ENCODE results near the gene DBF4B.

Gene DBF4B

DNA sequence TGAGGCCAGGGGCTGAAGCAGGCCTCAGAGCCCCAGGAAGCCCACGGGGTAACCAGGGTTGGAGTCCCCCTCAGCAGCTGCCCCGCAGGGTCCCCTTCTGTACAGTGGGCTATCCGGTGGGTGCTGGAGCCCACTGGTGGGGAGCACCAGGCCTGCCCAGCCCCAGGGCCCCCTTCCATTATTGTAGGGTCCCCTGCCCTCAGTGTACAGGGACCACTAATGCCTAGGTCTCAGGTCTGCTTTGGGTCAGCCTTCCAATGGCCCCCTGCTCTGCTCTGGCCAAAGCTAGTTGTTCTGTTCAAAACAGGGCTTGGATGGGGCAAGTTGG, 51.4 kb downstream of the DBF4B start:
- DNase-seq (ENCODE audit: low spot score): no peak

DNA sequence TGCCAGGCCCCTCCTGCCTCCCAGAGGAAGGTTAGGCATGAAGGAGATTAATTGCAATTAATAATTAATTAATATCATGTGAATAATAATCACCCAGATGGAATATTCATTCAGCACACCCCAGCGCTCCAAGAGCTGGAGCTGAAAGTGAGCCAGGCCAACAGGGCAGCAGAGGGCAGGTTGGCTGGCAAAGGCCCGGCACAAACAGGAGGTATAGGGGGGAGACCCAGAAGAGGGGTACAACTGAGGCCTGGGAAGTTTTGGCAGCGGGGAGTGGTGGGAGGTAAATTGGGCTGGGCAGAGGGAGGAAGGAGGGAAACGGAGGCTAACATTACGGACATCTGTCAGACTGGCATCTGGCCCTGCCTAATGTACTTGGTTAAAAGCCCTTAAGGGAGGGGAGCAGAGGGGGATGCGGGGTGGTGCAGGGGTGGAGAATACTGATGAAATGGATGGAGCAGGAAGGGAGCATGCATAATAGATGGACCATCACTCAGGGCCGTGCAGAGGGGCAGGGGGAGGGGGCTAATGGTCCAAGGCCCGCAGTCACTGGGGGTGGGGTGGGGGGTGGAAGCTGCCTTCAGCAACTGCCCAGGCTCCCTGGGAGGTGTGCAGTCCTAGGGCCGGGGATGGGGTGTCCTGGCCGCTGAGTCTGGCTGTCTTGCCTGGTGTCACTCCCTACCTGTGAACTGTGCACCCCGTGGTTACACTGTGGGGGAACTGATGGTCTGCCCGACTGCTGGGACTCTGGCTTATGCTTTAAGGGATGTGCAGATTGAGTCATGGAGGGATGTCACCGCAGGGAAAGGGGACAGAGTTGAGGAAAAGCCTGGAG, 52.2 kb downstream of the DBF4B start:
- no peak for DNase-seq (ENCODE audit: low spot score)

GRCh38 chr17:44761932-44762810, 53.7 kb downstream of the DBF4B start:
- no peak for DNase-seq (ENCODE audit: low spot score)

DNA sequence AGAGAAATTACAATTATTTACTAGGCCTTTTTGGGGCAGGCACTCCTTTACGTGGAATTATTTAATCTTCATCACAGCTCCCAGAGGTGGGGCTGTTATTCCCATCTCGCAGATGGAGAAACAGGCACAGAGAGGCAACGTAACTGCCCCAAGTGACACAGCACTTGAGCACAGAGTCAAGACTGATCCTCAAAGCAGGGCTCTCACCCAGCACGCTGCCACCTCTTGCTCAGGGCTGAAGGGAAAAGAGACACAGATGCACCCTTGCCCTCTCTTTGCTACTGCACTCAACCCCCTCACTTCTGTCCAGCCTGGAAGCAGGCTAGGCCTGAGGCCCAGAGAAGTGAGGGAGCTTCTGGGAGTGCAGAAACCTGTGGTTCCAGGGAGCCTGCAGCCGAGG, 54.7 kb downstream of the DBF4B start:
- no peak for DNase-seq (ENCODE audit: low spot score)

- DNase-seq (ENCODE audit: low spot score): no peak
These were observed 57.5 kb downstream of the DBF4B start for GRCh38 chr17:44765965-44766364.

DNA sequence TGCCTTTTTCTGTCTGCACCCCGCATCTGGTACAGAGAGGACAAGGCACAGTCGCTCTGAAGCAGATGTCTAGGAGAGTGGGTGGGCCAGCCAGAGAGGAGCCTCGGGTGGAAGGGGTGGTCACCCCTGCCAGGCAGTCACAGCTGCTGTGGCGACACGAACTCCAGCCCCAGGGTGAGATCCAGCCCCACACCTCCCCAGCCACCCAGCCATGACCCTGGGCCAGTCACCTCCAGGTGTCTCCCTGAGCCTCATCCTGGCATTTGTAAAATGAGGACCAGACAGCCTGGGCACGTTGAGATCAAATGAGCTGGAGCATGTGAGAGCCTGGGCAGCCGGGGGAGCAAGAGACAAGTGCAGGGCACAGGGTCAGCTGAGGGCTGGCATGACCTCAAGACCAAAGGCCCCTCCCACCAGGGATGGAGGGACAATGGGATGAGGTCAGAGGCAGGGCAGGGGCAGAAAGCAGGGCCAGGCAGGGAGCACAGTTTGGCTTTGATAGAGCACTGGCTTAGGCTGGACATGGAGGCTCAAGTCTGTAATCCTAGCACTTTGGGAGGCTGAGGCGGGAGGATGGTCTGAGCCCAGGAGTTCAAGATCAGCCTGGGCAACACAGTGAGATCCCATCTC, 58.1 kb downstream of the DBF4B start:
- no peak for DNase-seq (ENCODE audit: low spot score)

GRCh38 chr17:44767493-44767892, 59.0 kb downstream of the DBF4B start:
- no peak for DNase-seq (ENCODE audit: low spot score)

- DNase-seq (ENCODE audit: low spot score): no peak
These were observed 60.2 kb downstream of the DBF4B start for GRCh38 chr17:44768505-44769142.

DNA sequence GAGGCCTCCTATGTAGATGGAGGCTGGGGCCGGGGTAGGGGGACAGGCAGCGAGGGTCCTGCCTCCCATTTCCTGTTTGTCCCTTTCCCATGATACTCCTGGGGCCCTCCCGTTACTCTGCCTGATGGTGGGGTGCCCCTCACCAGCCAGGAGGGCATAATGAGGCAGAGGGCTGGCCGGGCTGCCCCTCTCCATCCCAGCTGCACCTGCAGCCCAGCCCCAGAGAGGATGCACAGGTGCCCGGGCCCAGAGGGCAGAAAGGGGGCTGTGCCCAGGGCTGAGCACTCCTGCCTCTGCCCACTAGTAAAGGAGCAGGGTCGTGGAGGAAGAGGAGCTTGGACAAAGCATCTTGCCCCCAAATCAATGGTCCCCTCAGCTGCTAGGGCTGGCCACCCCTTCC, 60.8 kb downstream of the DBF4B start:
- DNase-seq (ENCODE audit: low spot score): no peak

DNA sequence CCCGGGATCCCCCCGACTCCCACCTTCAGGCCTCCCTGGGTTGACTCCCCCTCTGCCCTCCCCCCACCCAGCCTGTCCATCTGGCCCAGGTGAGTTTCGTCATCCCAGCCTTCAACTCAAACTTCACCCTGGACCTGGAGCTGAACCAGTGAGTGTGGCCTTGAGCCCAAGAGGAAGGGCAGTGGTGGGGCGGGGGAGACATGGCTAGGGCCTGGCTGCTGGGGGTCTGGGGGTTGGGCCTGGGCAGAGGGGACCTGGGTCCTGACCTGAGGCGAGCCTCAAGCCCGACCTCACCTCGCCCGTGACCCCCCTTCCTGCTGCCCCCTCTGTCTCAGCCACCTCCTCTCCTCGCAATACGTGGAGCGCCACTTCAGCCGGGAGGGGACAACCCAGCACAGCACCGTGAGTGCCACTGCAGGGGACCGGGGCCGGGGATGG, 61.2 kb downstream of the DBF4B start:
- no peak for DNase-seq (ENCODE audit: low spot score)

- DNase-seq (ENCODE audit: low spot score): no peak
These were observed 61.9 kb downstream of the DBF4B start for GRCh38 chr17:44770166-44770925.

DNA sequence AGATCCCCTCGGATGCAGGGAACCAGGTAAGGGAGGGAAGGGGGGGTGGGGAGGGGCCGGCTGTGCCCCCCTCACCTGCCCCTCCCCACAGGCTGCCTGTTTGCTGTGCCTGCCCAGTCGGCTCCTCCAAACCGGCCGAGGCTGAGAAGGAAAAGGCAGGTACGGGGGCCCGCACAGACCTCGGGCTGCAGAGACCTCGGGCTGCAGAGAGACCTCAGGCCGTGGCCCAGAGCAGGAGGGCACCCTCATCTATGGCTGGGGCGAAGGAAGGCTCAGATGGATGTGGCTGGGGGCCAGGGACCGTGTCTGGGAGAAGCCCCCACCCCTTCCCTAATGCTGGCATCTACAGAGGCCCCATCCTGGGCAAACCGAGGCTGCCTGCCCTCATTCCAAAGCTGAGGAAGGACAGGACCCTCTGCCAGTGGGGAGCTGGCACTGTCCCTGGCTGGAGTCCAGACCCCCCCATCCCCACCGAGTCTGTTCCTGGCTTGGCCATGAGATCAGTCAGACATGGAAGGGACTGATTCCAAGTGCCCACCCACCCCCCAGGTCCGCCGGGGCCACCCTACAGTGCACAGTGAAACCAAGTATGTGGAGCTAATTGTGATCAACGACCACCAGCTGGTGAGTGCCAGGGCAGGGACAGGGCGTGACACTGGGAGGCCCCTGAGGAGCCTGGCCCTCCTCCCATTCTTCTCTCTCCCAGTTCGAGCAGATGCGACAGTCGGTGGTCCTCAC, 64.0 kb downstream of the DBF4B start:
- no peak for DNase-seq (ENCODE audit: low spot score)

DNA sequence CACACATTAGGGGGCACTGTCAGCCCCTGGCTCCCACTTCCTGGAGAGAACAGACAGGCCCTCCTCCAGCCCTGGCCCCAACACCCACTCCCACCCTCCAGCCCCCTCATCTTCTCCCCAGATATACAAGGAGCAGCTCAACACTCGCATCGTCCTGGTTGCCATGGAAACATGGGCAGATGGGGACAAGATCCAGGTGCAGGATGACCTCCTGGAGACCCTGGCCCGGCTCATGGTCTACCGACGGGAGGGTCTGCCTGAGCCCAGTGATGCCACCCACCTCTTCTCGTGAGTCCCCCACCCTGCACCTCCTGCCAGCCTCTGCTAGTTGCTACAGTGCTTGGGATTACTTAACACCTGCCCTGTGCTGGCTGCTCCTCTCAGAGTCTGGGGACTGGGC, 64.7 kb downstream of the DBF4B start:
- DNase-seq (ENCODE audit: low spot score): no peak

- peak; percentile 92 for DNase-seq (ENCODE audit: low spot score)
These were observed 66.0 kb downstream of the DBF4B start for GRCh38 chr17:44774271-44775135.

DNA sequence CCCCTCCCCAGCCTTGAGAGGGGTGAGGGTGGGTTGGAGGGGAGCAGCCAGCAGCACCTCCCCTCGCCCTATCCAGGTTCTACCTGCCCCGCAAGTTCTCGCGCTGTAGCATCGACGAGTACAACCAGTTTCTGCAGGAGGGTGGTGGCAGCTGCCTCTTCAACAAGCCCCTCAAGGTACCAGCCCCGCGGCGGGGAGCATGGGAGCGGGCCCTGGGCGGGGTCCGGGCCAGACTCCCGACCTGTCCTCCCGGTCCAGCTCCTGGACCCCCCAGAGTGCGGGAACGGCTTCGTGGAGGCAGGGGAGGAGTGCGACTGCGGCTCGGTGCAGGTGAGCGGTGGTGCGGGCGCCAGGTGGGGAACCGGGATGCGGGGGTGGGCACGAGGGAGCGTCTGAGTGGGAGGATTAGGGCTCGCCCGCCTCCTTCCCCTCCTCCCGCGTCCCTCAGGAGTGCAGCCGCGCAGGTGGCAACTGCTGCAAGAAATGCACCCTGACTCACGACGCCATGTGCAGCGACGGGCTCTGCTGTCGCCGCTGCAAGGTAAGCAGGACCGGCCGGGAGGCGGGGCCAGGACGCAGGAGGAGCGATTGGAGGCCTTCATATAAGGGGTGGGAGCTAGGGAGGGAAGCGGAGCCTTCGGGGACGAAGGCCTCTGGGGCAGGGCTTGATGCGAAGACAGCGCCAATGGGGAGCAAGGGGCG, 66.8 kb downstream of the DBF4B start:
- peak; percentile 100 for DNase-seq (ENCODE audit: low spot score)

DNA sequence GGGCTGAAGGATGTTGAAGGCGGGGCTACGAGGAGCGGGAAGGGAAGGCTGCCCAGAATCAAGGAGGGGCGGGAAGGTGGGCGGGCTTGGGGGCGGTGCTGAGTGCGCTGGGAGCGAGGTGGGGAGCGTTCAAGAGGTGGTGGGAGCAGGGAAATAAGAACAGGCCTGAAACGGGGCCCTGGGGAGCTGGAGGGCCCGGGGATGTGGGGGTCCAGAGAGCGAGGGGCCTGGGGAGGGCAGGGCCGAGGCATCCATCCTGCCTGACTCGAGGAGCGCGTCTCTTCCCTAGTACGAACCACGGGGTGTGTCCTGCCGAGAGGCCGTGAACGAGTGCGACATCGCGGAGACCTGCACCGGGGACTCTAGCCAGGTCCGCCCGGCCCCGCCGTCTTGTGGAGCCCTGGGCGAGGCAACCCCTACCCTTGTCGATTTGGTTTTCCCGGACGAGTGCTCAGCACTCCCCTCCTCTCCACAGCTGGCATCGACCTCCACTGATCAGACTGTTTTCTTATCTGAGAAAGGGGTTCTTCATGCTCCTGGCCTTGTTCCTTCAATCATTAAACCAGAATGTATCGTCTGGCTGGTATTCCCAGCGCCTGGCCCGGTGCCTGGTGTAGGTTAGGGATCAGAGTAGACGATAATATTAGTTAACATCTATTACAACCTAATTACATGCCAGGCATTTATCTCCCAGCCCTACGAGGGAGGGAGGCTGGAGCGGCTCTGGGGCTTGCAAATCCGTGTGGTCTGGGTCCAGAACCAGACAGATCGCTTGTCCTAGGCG, 67.6 kb downstream of the DBF4B start:
- DNase-seq (ENCODE audit: low spot score): no peak

DNA sequence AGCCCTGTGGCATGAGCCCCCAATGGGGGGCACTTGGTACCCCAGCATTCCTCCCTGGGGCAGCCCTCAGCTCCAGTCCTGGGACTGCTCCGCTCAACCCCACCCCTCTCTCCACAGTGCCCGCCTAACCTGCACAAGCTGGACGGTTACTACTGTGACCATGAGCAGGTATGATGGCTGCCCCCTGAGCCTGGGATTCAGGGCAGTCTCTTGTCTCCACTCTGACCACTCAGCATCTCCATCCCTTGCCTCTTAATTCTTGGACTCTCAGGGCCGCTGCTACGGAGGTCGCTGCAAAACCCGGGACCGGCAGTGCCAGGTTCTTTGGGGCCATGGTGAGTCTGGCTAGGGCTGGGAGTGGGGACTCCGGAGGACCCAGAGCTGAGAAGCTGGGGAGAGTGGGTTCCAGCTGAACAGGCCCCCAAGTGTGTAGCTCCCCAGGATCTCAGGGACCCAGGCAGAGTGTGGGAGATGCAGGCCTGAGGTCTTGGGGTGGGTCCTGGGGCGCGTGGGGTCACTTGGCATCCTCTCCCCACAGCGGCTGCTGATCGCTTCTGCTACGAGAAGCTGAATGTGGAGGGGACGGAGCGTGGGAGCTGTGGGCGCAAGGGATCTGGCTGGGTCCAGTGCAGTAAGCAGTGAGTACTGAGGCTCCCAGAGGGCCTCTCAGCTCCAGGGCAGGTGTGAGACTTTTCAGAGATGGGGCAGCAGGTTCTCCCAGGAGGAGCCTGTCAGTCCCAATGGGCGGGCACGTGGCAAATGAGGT, 68.3 kb downstream of the DBF4B start:
- no peak for DNase-seq (ENCODE audit: low spot score)
